Endothelial cell of umbilical vein (primary cell): ENCODE results near the gene FAM78A. TPM values are rescaled to one million over a fixed set of nuclear protein-coding genes. Genes with fewer than 3 reads are reported as not detected.

Source experiments
- BruUV-seq: library from RNA; stranded (reverse); fragments of 400-500 nt; replicated peaks from 2 replicates; lab custom pipeline; 2021; lab: Mats Ljungman, UMichigan
- CTCF ChIA-PET: fragments of 300-600, 350-600 bp; sonication (Branson Sonifier 250); formaldehyde crosslinking; loops from one replicate; lab custom pipeline; 2021; ENCODE audit warnings: antibody characterized with exemption, inconsistent platforms; lab: Charles Lee
- POLR2A ChIA-PET: fragments of 300-600, 350-600 bp; sonication (Branson Sonifier 250); formaldehyde crosslinking; loops from one replicate; lab custom pipeline; 2021; ENCODE audit warnings: antibody characterized with exemption, inconsistent platforms; lab: Charles Lee
- DNase-seq: peaks from one replicate; pipeline ENCODE4 v3.0.0-alpha.2; 2011; ENCODE audit warnings: low read depth, low spot score
- FAIRE-seq: peaks from 2 replicates; lab custom pipeline; 2011; peaks lifted over from hg19 to GRCh38; lab: Jason Lieb, UNC
- H2AFZ ChIP-seq: 2 replicates; pipeline ENCODE4 v1.6.0; 2012; ENCODE audit warnings: low read depth, low read length, control low read depth, inconsistent platforms
- H3K27ac ChIP-seq: 2 replicates; pipeline ENCODE4 v1.5.1; 2011; ENCODE audit warnings: low read depth, mild to moderate bottlenecking, control low read depth, low read length, moderate library complexity; ENCODE audit not compliant: insufficient read depth
- H3K27me3 ChIP-seq, 2 experiments: 2 replicates each; pipeline versions ENCODE4 v1.6.0 to v1.6.1; 2011; ENCODE audit warnings: low read length in 2 of 2, mixed read lengths in 1 of 2; ENCODE audit not compliant: control insufficient read depth in 2 of 2, insufficient read depth in 2 of 2
- H3K36me3 ChIP-seq, 2 experiments: 2 replicates in 1 of 2; 3 replicates in 1 of 2; pipeline ENCODE4 v1.5.1; 2011; ENCODE audit warnings: low read length in 2 of 2, mild to moderate bottlenecking in 1 of 2, moderate library complexity in 1 of 2; ENCODE audit not compliant: control insufficient read depth in 2 of 2, insufficient read depth in 2 of 2; ENCODE audit errors: extremely low read depth in 1 of 2
- H3K4me1 ChIP-seq: 3 replicates; pipeline ENCODE4 v1.5.1; 2011; ENCODE audit warnings: mild to moderate bottlenecking, low read length; ENCODE audit not compliant: control insufficient read depth, insufficient read depth; ENCODE audit errors: extremely low read depth
- H3K4me2 ChIP-seq: 2 replicates; pipeline ENCODE4 v1.6.1; 2011; ENCODE audit warnings: low read length, control low read depth, mixed read lengths; ENCODE audit not compliant: insufficient read depth
- H3K4me3 ChIP-seq, 3 experiments: fragments of 200-600 bp in 1 of 3; sonication (generic), shearing (Covaris generic) in 1 of 3; replicated peaks in 1 of 3; 2 replicates each; pipeline ENCODE4 v1.5.1; 2011 to 2016; ENCODE audit warnings: control low read depth in 3 of 3, low read length in 3 of 3, mild to moderate bottlenecking in 2 of 3, inconsistent platforms in 1 of 3, low read depth in 1 of 3, moderate library complexity in 1 of 3; ENCODE audit not compliant: insufficient read depth in 1 of 3
- H3K79me2 ChIP-seq: 2 replicates; pipeline ENCODE4 v1.6.0; 2012; ENCODE audit warnings: low read length, inconsistent platforms; ENCODE audit not compliant: control insufficient read depth, insufficient read depth
- H3K9ac ChIP-seq: replicated peaks from 2 replicates; pipeline ENCODE3; 2011; ENCODE audit warnings: low read length, control low read depth; ENCODE audit not compliant: insufficient read depth; ENCODE audit errors: extremely low read depth
- H3K9me1 ChIP-seq: replicated peaks from 3 replicates; pipeline ENCODE4 v1.6.0; 2011; ENCODE audit warnings: mild to moderate bottlenecking, low read length; ENCODE audit not compliant: control insufficient read depth, insufficient read depth; ENCODE audit errors: extremely low read depth
- H3K9me3 ChIP-seq: replicated peaks from 2 replicates; pipeline ENCODE4 v1.5.1; 2012; ENCODE audit warnings: low read length, inconsistent platforms; ENCODE audit not compliant: control insufficient read depth, insufficient read depth
- H4K20me1 ChIP-seq: replicated peaks from 2 replicates; pipeline ENCODE3; 2011; ENCODE audit warnings: mild to moderate bottlenecking, low read length; ENCODE audit not compliant: control insufficient read depth, insufficient read depth; ENCODE audit errors: extremely low read depth
- EZH2 ChIP-seq: IDR thresholded peaks from 2 replicates; pipeline ENCODE4 v1.6.1; 2012; ENCODE audit warnings: borderline replicate concordance, low read depth, mild to moderate bottlenecking, moderate library complexity, low read length, inconsistent platforms; ENCODE audit not compliant: severe bottlenecking
- FOS ChIP-seq: IDR thresholded peaks from 2 replicates; pipeline ENCODE4 v1.6.1; 2011; ENCODE audit warnings: mild to moderate bottlenecking, low read length, moderate library complexity, borderline replicate concordance; ENCODE audit not compliant: insufficient read depth
- GATA2 ChIP-seq: IDR thresholded peaks from 2 replicates; pipeline ENCODE4 v1.7.0; 2011; ENCODE audit warnings: low read depth, mild to moderate bottlenecking, moderate library complexity, mixed read lengths, low read length; ENCODE audit not compliant: insufficient read length, insufficient read depth
- JUN ChIP-seq: IDR thresholded peaks from 2 replicates; pipeline ENCODE4 v1.6.1; 2011; ENCODE audit warnings: borderline replicate concordance, low read depth; ENCODE audit not compliant: insufficient read length, insufficient read depth
- MYC ChIP-seq: IDR thresholded peaks from one replicate; pipeline ENCODE4 v1.6.1; 2011; ENCODE audit warnings: mild to moderate bottlenecking, low read depth, low read length
- POLR2A ChIP-seq: IDR thresholded peaks from 2 replicates; pipeline ENCODE4 v1.6.1; 2012; ENCODE audit warnings: low read depth, mild to moderate bottlenecking, control low read depth, low read length
- POLR2AphosphoS5 ChIP-seq: IDR thresholded peaks from 2 replicates; pipeline ENCODE4 v1.6.1; 2012; ENCODE audit warnings: low read depth, mild to moderate bottlenecking, control low read depth, low read length, moderate library complexity; ENCODE audit not compliant: insufficient read depth
- dilution Hi-C: fragments of 300-500 bp; cut with MboI; formaldehyde crosslinking; loops from one replicate; pipeline ENCODE4 v1.15.0; 2019; ENCODE audit warnings: low sequenced_read_pairs; ENCODE audit not compliant: extremely low pct_ligation_motif_present
- intact Hi-C: fragments of 100-400 bp; cut with micrococcal nuclease; formaldehyde crosslinking; loops from one replicate; pipeline ENCODE4 v1.10.0; 2022
- polyA plus RNA-seq, 4 experiments: library from polyadenylated mRNA; depleted of rRNA in 3 of 4; stranded (reverse) in 3 of 4; unstranded in 1 of 4; fragments of >200 nt; gene quantifications; 2 replicates each; pipeline versions ENCODE4 v1.2.1 to v1.2.3, GENCODE V29; 2011 to 2012; ENCODE audit warnings: missing spikeins in 1 of 4
- total RNA-seq: library from RNA; stranded (reverse); gene quantifications from 2 replicates; pipeline ENCODE4 v1.2.3, GENCODE V29; 2021
- TF ChIP-seq, protein P1 (sequence below): IDR thresholded peaks from 2 replicates; pipeline ENCODE4 v1.6.1; 2011; ENCODE audit not compliant: insufficient read depth, insufficient read length
- TF ChIP-seq, protein P2 (sequence below), 2 donors: IDR thresholded peaks; 1 replicate in 1 of 2; 2 replicates in 1 of 2; pipeline ENCODE4 v1.5.1; 2011; ENCODE audit warnings: low read length in 2 of 2, mild to moderate bottlenecking in 2 of 2, moderate library complexity in 2 of 2, control low read depth in 1 of 2, inconsistent platforms in 1 of 2, low read depth in 1 of 2; ENCODE audit not compliant: insufficient read depth in 1 of 2; ENCODE audit errors: extremely low read depth in 1 of 2

The FAM78A gene
- total and polyA plus RNA-seq, 2 donors (not counting 3 experiments of a cell fraction or from before 2014, with no cell fraction given) = 34.0 to 37.4 TPM

DNA sequence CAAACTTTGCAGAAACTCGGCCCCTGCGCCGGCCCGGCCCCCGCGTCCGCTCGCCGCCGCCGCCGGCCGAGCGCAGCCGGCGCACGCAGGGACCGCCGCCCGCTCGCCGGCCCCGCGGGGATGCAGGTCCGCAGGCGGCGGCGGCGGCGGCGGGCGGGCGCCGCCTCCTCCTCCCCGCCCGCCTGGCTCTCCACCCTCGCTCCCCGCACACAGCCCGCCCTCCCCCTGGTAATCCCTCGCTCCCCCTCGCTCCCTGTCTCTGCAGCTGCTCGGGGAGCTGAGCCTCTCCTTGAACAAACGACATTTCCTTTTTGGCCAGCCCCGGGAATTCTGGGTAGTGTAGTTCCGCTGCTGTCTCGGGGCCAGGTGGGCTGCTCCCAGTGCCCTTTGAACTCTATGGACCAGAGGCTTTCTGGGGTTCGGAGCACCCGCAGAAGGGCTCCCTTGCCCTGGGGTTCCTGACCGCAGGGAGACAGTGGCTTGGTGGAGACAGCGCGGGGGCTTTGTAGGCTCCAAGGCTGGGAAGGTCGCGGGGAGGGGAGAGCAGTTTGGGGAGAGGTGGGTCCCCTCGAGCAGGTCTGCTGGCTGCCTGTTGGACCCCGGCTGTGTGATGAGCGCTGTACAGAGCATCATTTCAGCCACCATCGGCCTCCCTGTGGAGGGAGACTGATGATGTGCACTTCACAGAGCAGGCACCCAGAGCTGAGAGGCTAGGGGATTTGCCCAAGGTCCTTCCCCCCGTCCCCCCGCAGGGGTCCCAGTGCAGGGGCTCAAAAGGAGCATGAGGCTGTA lies 1.8 kb upstream of the FAM78A start:
- Histone ChIP-seq H3K27ac (no peak overlapping the region), H3K36me3 (peaks cover 0 to 2% of the 10 kb centered on the region in 2 experiments), H3K4me3 (peak overlapping the region in 2 of 3 experiments; percentile 31 to 81), H3K79me2 (peaks cover 32% of the 10 kb centered on the region), H2AFZ (no peak overlapping the region), H4K20me1 (no peaks in the 10 kb centered on the region), H3K27me3 (peaks cover 14 to 18% of the 10 kb centered on the region in 2 experiments), H3K9ac (no peak overlapping the region), H3K4me1 (peaks cover 30% of the 10 kb centered on the region), H3K9me3 (no peaks in the 10 kb centered on the region), H3K4me2 (no peak overlapping the region), H3K9me1 (no peaks in the 10 kb centered on the region)
- TF ChIP-seq, protein P1, sequence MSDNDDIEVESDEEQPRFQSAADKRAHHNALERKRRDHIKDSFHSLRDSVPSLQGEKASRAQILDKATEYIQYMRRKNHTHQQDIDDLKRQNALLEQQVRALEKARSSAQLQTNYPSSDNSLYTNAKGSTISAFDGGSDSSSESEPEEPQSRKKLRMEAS = no peak
- TF ChIP-seq POLR2A (no peak), JUN (no peak), GATA2 (no peak), FOS (no peak), EZH2 (no peak), POLR2AphosphoS5 (no peak), MYC (no peak)
- TF ChIP-seq, protein P2, sequence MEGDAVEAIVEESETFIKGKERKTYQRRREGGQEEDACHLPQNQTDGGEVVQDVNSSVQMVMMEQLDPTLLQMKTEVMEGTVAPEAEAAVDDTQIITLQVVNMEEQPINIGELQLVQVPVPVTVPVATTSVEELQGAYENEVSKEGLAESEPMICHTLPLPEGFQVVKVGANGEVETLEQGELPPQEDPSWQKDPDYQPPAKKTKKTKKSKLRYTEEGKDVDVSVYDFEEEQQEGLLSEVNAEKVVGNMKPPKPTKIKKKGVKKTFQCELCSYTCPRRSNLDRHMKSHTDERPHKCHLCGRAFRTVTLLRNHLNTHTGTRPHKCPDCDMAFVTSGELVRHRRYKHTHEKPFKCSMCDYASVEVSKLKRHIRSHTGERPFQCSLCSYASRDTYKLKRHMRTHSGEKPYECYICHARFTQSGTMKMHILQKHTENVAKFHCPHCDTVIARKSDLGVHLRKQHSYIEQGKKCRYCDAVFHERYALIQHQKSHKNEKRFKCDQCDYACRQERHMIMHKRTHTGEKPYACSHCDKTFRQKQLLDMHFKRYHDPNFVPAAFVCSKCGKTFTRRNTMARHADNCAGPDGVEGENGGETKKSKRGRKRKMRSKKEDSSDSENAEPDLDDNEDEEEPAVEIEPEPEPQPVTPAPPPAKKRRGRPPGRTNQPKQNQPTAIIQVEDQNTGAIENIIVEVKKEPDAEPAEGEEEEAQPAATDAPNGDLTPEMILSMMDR (IDR thresholded peaks at IDR 0.05; ENCODE audit: extremely low read depth in 1 of 2, insufficient read depth in 1 of 2, low read depth in 1 of 2, low read length in 2 of 2) = no peak
- FAIRE-seq (peak; percentile 93), DNase-seq (peak; percentile 86)
- ChIA-PET POLR2A (interaction anchor here (0.6 kb wide), 2 partner anchors 22 to 256 kb away, joined by 3 to 10 read pairs; no protein-coding TSS in a partner anchor), CTCF (interaction anchor here (0.6 to 2.8 kb wide), 4 partner anchors 13 to 98 kb away, joined by 3 to 11 read pairs (median 3); no protein-coding TSS in a partner anchor)
- dilution Hi-C loops = no loop called here
- intact Hi-C loops = no loop called here
- no TSS peak for BruUV-seq
